ENCODE results near the gene JAKMIP2.

DNA sequence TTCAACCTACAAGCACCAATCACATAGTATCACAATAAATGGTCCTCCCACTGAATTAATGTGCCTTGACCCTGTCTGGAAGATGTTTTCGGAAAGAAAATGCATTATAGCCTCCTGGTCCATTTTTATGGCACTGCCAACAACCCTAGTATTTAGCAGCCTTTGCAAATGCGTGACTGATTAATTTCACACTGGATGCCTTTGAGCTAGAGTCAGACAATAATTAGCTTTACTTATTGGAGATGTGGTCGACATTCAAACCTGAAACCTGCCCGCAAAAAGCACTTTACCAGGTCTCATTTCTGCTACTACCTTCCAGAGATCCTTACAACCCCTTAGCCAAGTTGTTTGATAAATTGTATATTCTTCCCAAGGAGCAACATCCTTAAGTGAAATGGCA, 153.3 kb downstream of the JAKMIP2 start:
- TF ChIP-seq, protein P1, sequence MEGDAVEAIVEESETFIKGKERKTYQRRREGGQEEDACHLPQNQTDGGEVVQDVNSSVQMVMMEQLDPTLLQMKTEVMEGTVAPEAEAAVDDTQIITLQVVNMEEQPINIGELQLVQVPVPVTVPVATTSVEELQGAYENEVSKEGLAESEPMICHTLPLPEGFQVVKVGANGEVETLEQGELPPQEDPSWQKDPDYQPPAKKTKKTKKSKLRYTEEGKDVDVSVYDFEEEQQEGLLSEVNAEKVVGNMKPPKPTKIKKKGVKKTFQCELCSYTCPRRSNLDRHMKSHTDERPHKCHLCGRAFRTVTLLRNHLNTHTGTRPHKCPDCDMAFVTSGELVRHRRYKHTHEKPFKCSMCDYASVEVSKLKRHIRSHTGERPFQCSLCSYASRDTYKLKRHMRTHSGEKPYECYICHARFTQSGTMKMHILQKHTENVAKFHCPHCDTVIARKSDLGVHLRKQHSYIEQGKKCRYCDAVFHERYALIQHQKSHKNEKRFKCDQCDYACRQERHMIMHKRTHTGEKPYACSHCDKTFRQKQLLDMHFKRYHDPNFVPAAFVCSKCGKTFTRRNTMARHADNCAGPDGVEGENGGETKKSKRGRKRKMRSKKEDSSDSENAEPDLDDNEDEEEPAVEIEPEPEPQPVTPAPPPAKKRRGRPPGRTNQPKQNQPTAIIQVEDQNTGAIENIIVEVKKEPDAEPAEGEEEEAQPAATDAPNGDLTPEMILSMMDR (conservative IDR thresholded peaks at IDR 0.05; ENCODE audit: low read length): no peak
- no peak for TF ChIP-seq EZH2phosphoT487 (IDR thresholded peaks at IDR 0.05; ENCODE audit: borderline replicate concordance)
